Neural cell (in vitro differentiated cells): ENCODE results near the gene DNM3. TPM values are rescaled to one million over a fixed set of nuclear protein-coding genes. Genes with fewer than 3 reads are reported as not detected.

Experiments used
- H2AFZ ChIP-seq: fragments of 200-600, 300-800 bp; sonication (generic), shearing (Covaris generic); 2 replicates; pipeline ENCODE4 v1.6.0; 2014; ENCODE audit warnings: low read depth, mild to moderate bottlenecking, antibody characterized with exemption, low read length, moderate library complexity
- H3F3A ChIP-seq: fragments of 200-600 bp; shearing (Covaris generic); 2 replicates; pipeline ENCODE4 v1.6.1; 2016; ENCODE audit warnings: mild to moderate bottlenecking, moderate library complexity, mixed read lengths, antibody characterized with exemption, low read length; ENCODE audit not compliant: insufficient read depth, poor library complexity, severe bottlenecking
- H3K27ac ChIP-seq: fragments of 200-600, 300-800 bp; sonication (generic), shearing (Covaris generic); 2 replicates; pipeline ENCODE4 v1.5.1; 2014; ENCODE audit warnings: mild to moderate bottlenecking, low read length, moderate library complexity
- H3K27me3 ChIP-seq: fragments of 300-800, 200-600 bp; sonication (generic), shearing (Covaris generic); 2 replicates; pipeline ENCODE4 v1.6.0; 2014; ENCODE audit warnings: mild to moderate bottlenecking, low read depth, low read length, moderate library complexity; ENCODE audit not compliant: insufficient read depth
- H3K36me3 ChIP-seq: fragments of 300-800, 200-600 bp; sonication (generic), shearing (Covaris generic); 2 replicates; pipeline ENCODE4 v1.5.1; 2014; ENCODE audit warnings: mild to moderate bottlenecking, antibody characterized with exemption, low read length, moderate library complexity; ENCODE audit not compliant: insufficient read depth
- H3K4me2 ChIP-seq: fragments of 300-800, 200-600 bp; sonication (generic), shearing (Covaris generic); 2 replicates; pipeline ENCODE4 v1.6.0; 2014; ENCODE audit warnings: mild to moderate bottlenecking, low read length
- H3K4me3 ChIP-seq: fragments of 300-800, 200-600 bp; sonication (generic), shearing (Covaris generic); 2 replicates; pipeline ENCODE4 v1.5.1; 2014; ENCODE audit warnings: mild to moderate bottlenecking, low read length, moderate library complexity
- H3K79me2 ChIP-seq: fragments of 200-600 bp; shearing (Covaris generic); replicated peaks from 2 replicates; pipeline ENCODE4 v1.6.0; 2014; ENCODE audit warnings: mild to moderate bottlenecking, low read length, moderate library complexity; ENCODE audit not compliant: insufficient read depth
- H3K9ac ChIP-seq: fragments of 300-800, 200-600 bp; sonication (generic), shearing (Covaris generic); 2 replicates; pipeline ENCODE4 v1.6.1; 2016; ENCODE audit warnings: mild to moderate bottlenecking, low read length, mixed read lengths
- H3K9me2 ChIP-seq: fragments of 200-600 bp; shearing (Covaris generic); 2 replicates; pipeline ENCODE4 v1.6.1; 2016; ENCODE audit warnings: mild to moderate bottlenecking, low read length, mixed read lengths; ENCODE audit not compliant: insufficient read depth
- H3K9me3 ChIP-seq: fragments of 200-600, 300-800 bp; sonication (generic), shearing (Covaris generic); 2 replicates; pipeline ENCODE4 v1.6.1; 2016; ENCODE audit warnings: mild to moderate bottlenecking, mixed run types, low read length, moderate library complexity, mixed read lengths
- H4K20me1 ChIP-seq: fragments of 200-600 bp; shearing (Covaris generic); 2 replicates; pipeline ENCODE4 v1.6.1; 2016; ENCODE audit warnings: mild to moderate bottlenecking, mixed run types; ENCODE audit not compliant: insufficient read depth
- EP300 ChIP-seq: fragments of 450-650 bp; conservative IDR thresholded peaks from 2 replicates; pipeline ENCODE4 v1.6.1; 2014; ENCODE audit warnings: antibody characterized with exemption, mild to moderate bottlenecking, moderate library complexity; ENCODE audit not compliant: poor library complexity, severe bottlenecking
- EZH2 ChIP-seq: fragments of 200-600, 300-800 bp; shearing (Covaris generic), sonication (generic); IDR thresholded peaks from 2 replicates; pipeline ENCODE4 v1.6.1; 2014; ENCODE audit warnings: antibody characterized with exemption, low read length, borderline replicate concordance, mild to moderate bottlenecking; ENCODE audit not compliant: insufficient read depth, poor library complexity, severe bottlenecking
- MXI1 ChIP-seq: fragments of 450-650 bp; conservative IDR thresholded peaks from 2 replicates; pipeline ENCODE4 v1.6.1; 2014; ENCODE audit warnings: antibody characterized with exemption, mild to moderate bottlenecking; ENCODE audit not compliant: poor library complexity, severe bottlenecking
- POLR2AphosphoS5 ChIP-seq: IDR thresholded peaks from 2 replicates; pipeline ENCODE4 v1.6.1; 2012
- RAD21 ChIP-seq: fragments of 450-650 bp; conservative IDR thresholded peaks from 2 replicates; pipeline ENCODE4 v1.6.1; 2014; ENCODE audit warnings: antibody characterized with exemption, mild to moderate bottlenecking, moderate library complexity
- REST ChIP-seq: IDR thresholded peaks from 2 replicates; pipeline ENCODE4 v1.6.1; 2012; ENCODE audit warnings: borderline replicate concordance
- SMC3 ChIP-seq: fragments of 450-650 bp; conservative IDR thresholded peaks from 2 replicates; pipeline ENCODE4 v1.6.1; 2014; ENCODE audit warnings: antibody characterized with exemption, mild to moderate bottlenecking, moderate library complexity; ENCODE audit not compliant: poor library complexity
- TAF1 ChIP-seq: IDR thresholded peaks from 2 replicates; pipeline ENCODE4 v1.6.1; 2012; ENCODE audit warnings: low read depth
- polyA plus RNA-seq: library from polyadenylated mRNA; depleted of rRNA; stranded (reverse); fragments of >200 nt; gene quantifications from 2 replicates; pipeline ENCODE4 v1.2.3, GENCODE V29; 2014
- TF ChIP-seq, protein P1 (sequence below): fragments of 450-650 bp; IDR thresholded peaks from 2 replicates; pipeline ENCODE4 v1.5.1; 2014; ENCODE audit warnings: antibody characterized with exemption, mild to moderate bottlenecking, moderate library complexity; ENCODE audit not compliant: poor library complexity, severe bottlenecking

The DNM3 gene
- polyA plus RNA-seq, 1 donor from 2014 or later, result 37.1 TPM

GRCh38 chr1:172136925-172137324 lies 295.6 kb downstream of the DNM3 start:
- H2AFZ ChIP-seq, result no peak overlapping the region
- peaks cover 5% of the 10 kb centered on the region for H3K36me3 ChIP-seq
- no peaks in the 10 kb centered on the region for H3K9me3 ChIP-seq
- H3K9me2 ChIP-seq, result no peaks in the 10 kb centered on the region
- no peak overlapping the region for H3K4me3 ChIP-seq
- no peaks in the 10 kb centered on the region for H3K27me3 ChIP-seq
- no peak overlapping the region for H3K27ac ChIP-seq
- H3F3A ChIP-seq, result no peaks in the 10 kb centered on the region
- no peak overlapping the region for H3K4me2 ChIP-seq
- TF ChIP-seq REST (no peak), SMC3 (no peak), EZH2 (no peak)
- TF ChIP-seq, protein P1, sequence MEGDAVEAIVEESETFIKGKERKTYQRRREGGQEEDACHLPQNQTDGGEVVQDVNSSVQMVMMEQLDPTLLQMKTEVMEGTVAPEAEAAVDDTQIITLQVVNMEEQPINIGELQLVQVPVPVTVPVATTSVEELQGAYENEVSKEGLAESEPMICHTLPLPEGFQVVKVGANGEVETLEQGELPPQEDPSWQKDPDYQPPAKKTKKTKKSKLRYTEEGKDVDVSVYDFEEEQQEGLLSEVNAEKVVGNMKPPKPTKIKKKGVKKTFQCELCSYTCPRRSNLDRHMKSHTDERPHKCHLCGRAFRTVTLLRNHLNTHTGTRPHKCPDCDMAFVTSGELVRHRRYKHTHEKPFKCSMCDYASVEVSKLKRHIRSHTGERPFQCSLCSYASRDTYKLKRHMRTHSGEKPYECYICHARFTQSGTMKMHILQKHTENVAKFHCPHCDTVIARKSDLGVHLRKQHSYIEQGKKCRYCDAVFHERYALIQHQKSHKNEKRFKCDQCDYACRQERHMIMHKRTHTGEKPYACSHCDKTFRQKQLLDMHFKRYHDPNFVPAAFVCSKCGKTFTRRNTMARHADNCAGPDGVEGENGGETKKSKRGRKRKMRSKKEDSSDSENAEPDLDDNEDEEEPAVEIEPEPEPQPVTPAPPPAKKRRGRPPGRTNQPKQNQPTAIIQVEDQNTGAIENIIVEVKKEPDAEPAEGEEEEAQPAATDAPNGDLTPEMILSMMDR, result no peak
- H4K20me1 ChIP-seq, result no peaks in the 10 kb centered on the region
- H3K9ac ChIP-seq, result no peak overlapping the region
- no peaks in the 10 kb centered on the region for H3K79me2 ChIP-seq

- H3K27me3 ChIP-seq, result no peaks in the 10 kb centered on the region
- TF ChIP-seq TAF1 (no peak), RAD21 (no peak), SMC3 (no peak), EP300 (no peak), MXI1 (no peak), REST (no peak), POLR2AphosphoS5 (no peak), EZH2 (no peak)
- TF ChIP-seq, protein P1, result no peak
- H3K4me2 ChIP-seq, result no peak overlapping the region
- no peaks in the 10 kb centered on the region for H3K9me3 ChIP-seq
- no peak overlapping the region for H3K4me3 ChIP-seq
- no peak overlapping the region for H3K27ac ChIP-seq
- no peak overlapping the region for H2AFZ ChIP-seq
- H3K79me2 ChIP-seq, result no peaks in the 10 kb centered on the region
- no peaks in the 10 kb centered on the region for H3K9me2 ChIP-seq
- peaks cover 3% of the 10 kb centered on the region for H3K36me3 ChIP-seq
- no peaks in the 10 kb centered on the region for H4K20me1 ChIP-seq
- no peak overlapping the region for H3K9ac ChIP-seq
- H3F3A ChIP-seq, result no peaks in the 10 kb centered on the region
These were observed 296.6 kb downstream of the DNM3 start for GRCh38 chr1:172137703-172138454.
